Activated CD8-positive, alpha-beta memory T cell treated with anti-CD3 and anti-CD28 coated beads, Interleukin-2, amount 10 ng/mL, durations not matched to agents 7 days and 5 days (primary cell): Measurements from ENCODE around the gene EFNB1. TPM values are rescaled to one million over a fixed set of nuclear protein-coding genes. Genes with fewer than 3 reads are reported as not detected.

Source experiments
- ATAC-seq: fragments of 150-1000 bp; cut with Tn5 transposase; one replicate; pipeline ENCODE4 v1.10.0; 2021; ENCODE audit warnings: moderate library complexity
- CTCF ChIA-PET: fragments of 350-600 bp; sonication (Branson Sonifier 250); formaldehyde crosslinking; loops from one replicate; lab custom pipeline; 2021; ENCODE audit warnings: antibody characterized with exemption; lab: Charles Lee
- DNase-seq: peaks from one replicate; pipeline ENCODE4 v3.0.0-alpha.2; 2020
- H3K27ac Mint-ChIP-seq: one replicate; pipeline ENCODE4 v1.8.0; 2021; ENCODE audit warnings: mild to moderate bottlenecking, mixed read lengths
- H3K27me3 Mint-ChIP-seq: one replicate; pipeline ENCODE4 v1.8.0; 2021; ENCODE audit warnings: mixed read lengths
- H3K36me3 Mint-ChIP-seq: one replicate; pipeline ENCODE4 v1.8.0; 2021; ENCODE audit warnings: mild to moderate bottlenecking, mixed read lengths
- H3K4me1 Mint-ChIP-seq: one replicate; pipeline ENCODE4 v1.8.0; 2021; ENCODE audit warnings: mixed read lengths
- H3K4me3 Mint-ChIP-seq: one replicate; pipeline ENCODE4 v1.8.0; 2021; ENCODE audit warnings: mild to moderate bottlenecking, moderate library complexity, mixed read lengths
- H3K9me3 Mint-ChIP-seq: one replicate; pipeline ENCODE4 v1.8.0; 2022; ENCODE audit warnings: low read depth, mixed read lengths
- total RNA-seq, 2 experiments: library from RNA; stranded (reverse); gene quantifications; one replicate each; pipeline ENCODE4 v1.2.3, GENCODE V29; 2021

The EFNB1 gene
- total RNA-seq, 2 experiments from 2014 or later = 4.2 to 4.3 TPM

GRCh38 chrX:68831405-68832100 is 2.7 kb downstream of the EFNB1 start:
- Mint-ChIP-seq H3K9me3 (no peaks in the 10 kb centered on the region), H3K4me1 (peaks cover 14% of the 10 kb centered on the region), H3K27ac (no peak overlapping the region), H3K27me3 (peaks cover 7% of the 10 kb centered on the region), H3K36me3 (no peaks in the 10 kb centered on the region), H3K4me3 (peak overlapping the region; percentile 18)
- DNase-seq (no peak), ATAC-seq (no peak)
- CTCF ChIA-PET = interaction anchor here (1.2 to 4.7 kb wide), 2 partner anchors 390 to 391 kb away, joined by 5 to 64 read pairs; no protein-coding TSS in a partner anchor

DNA sequence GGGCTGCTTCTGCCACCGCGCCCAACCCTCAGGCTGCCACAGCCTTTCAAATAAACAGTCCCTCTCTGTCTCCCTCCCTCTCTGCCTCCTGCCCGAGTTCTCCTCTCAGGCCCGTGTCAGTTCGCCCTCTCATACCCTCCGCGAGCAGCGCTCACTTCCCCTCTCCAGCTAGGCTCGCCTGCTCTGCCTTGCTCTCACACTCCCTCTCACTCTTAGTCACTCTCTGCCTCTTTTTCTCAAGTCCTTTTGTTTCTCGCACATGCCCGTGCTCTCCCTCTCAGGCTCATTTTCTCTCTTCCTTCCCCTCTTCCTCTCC is 3.2 kb downstream of the EFNB1 start:
- peaks cover 14% of the 10 kb centered on the region for H3K4me1 Mint-ChIP-seq
- H3K4me3 Mint-ChIP-seq = peak overlapping the region; percentile 18
- ATAC-seq = no peak
- H3K27me3 Mint-ChIP-seq = peaks cover 7% of the 10 kb centered on the region
- H3K27ac Mint-ChIP-seq = no peak overlapping the region
- no peaks in the 10 kb centered on the region for H3K9me3 Mint-ChIP-seq
- no peaks in the 10 kb centered on the region for H3K36me3 Mint-ChIP-seq
- DNase-seq = no peak
- CTCF ChIA-PET = interaction anchor here (1.2 kb wide), 1 partner anchor 390 kb away, joined by 5 read pairs; no protein-coding TSS in a partner anchor

- DNase-seq (no peak), ATAC-seq (no peak)
- Mint-ChIP-seq H3K9me3 (no peaks in the 10 kb centered on the region), H3K4me1 (peaks cover 12% of the 10 kb centered on the region), H3K27me3 (peaks cover 7% of the 10 kb centered on the region), H3K4me3 (no peak overlapping the region), H3K27ac (no peak overlapping the region), H3K36me3 (no peaks in the 10 kb centered on the region)
- CTCF ChIA-PET = interaction anchor here (1.2 kb wide), 2 partner anchors 389 to 390 kb away, joined by 4 to 5 read pairs; no protein-coding TSS in a partner anchor
Observed at GRCh38 chrX:68832516-68833447, 4.0 kb downstream of the EFNB1 start.

DNA sequence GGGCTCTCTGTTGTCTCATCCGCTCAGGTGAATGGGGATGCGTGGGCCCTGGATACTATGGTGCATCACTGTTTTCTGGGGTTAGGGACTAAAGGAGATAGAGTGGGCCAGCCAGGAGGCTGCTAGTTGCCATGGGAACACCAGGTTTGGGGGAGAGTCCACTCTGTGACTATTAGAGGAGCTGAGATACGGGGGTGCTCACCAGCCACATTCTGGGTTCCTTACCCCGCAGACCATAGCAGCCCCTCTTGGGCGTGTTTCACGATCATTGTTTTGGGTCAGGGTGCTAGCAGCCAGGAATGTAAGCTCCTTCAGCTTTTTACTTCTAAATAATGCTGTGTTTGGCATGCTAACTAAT is 4.6 kb downstream of the EFNB1 start:
- CTCF ChIA-PET = interaction anchor here (1.2 kb wide), 1 partner anchor 389 kb away, joined by 4 read pairs; no protein-coding TSS in a partner anchor
- Mint-ChIP-seq H3K27me3 (peaks cover 7% of the 10 kb centered on the region), H3K4me3 (no peak overlapping the region), H3K4me1 (peaks cover 10% of the 10 kb centered on the region), H3K9me3 (no peaks in the 10 kb centered on the region), H3K36me3 (no peaks in the 10 kb centered on the region), H3K27ac (no peak overlapping the region)
- DNase-seq = no peak
- ATAC-seq = no peak

DNA sequence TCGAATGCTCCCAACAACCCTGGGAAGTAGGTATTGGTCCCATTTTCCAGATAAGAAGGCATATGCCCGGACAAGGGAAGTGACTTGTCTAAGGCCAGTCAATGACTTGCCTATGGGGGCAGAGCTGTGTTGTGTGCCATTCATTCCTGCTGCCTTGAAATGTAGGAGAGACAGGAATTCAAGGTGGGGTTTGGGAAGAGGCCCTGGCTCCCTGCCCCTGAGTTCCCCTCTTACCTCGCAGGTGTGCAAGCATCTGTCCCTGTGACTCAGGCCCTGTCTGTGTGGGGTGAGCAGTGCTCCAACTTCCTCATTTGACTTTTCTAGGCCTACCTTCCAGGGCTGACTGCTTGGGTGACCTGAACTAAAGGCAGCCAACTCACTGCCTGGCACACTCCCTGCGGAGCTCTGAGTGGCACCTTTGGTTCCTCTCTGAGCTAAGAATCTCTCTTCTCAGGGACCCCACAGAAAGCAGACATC is 5.1 kb downstream of the EFNB1 start:
- no peak overlapping the region for H3K4me3 Mint-ChIP-seq
- DNase-seq (no peak), ATAC-seq (no peak)
- CTCF ChIA-PET = interaction anchor here (1.2 kb wide), 1 partner anchor 389 kb away, joined by 4 read pairs; no protein-coding TSS in a partner anchor
- H3K4me1 Mint-ChIP-seq = peaks cover 7% of the 10 kb centered on the region
- H3K36me3 Mint-ChIP-seq = no peaks in the 10 kb centered on the region
- H3K27ac Mint-ChIP-seq = no peak overlapping the region
- H3K27me3 Mint-ChIP-seq = peaks cover 7% of the 10 kb centered on the region
- no peaks in the 10 kb centered on the region for H3K9me3 Mint-ChIP-seq

DNA sequence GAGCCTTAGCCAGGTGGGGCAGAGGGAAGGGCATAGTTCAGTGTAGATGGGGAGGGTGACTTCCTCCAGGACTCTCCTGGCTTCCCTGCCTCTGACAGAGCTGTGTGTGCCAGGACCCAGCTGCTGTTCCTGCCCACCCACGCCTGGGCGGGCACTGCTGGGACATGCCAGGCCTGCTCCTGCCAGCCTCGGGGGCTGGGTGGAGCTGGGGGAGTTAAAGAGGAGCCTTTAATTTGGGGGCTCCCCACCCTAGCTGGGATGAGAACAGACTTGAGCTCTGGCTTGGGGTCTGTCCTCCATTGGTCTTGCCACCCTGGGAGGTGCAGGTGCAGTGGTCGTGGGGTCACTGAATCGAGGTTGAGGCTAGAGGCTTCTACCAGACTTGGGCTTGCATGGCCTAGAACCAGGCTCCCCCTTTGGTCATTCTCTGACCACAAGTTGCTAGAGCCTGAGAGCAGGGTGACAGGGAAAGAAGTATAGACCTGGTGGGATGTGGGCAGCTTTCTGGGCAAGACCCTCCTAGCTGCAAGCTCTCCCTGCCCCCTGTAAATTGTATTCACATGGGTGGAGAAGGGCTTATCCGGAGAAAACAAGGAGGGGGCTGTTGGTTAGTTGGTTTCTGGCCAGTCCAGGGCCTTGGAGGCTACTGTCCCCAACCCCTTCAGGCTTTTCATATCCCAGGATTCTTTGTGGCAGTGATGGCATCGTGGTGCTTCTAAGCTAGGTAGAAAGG is 5.7 kb downstream of the EFNB1 start:
- Mint-ChIP-seq H3K9me3 (no peaks in the 10 kb centered on the region), H3K27ac (no peak overlapping the region), H3K36me3 (no peaks in the 10 kb centered on the region), H3K27me3 (peaks cover 7% of the 10 kb centered on the region), H3K4me3 (no peak overlapping the region), H3K4me1 (peaks cover 7% of the 10 kb centered on the region)
- CTCF ChIA-PET = interaction anchor here (1.2 kb wide), 1 partner anchor 388 kb away, joined by 4 read pairs; no protein-coding TSS in a partner anchor
- ATAC-seq = no peak
- DNase-seq = no peak

- CTCF ChIA-PET = no interaction called here
- Mint-ChIP-seq H3K27me3 (peaks cover 4% of the 10 kb centered on the region), H3K9me3 (no peaks in the 10 kb centered on the region), H3K4me3 (no peak overlapping the region), H3K27ac (no peak overlapping the region), H3K36me3 (no peaks in the 10 kb centered on the region), H3K4me1 (peaks cover 7% of the 10 kb centered on the region)
- DNase-seq (no peak), ATAC-seq (no peak)
Observed at GRCh38 chrX:68835104-68835442, 6.3 kb downstream of the EFNB1 start.

DNA sequence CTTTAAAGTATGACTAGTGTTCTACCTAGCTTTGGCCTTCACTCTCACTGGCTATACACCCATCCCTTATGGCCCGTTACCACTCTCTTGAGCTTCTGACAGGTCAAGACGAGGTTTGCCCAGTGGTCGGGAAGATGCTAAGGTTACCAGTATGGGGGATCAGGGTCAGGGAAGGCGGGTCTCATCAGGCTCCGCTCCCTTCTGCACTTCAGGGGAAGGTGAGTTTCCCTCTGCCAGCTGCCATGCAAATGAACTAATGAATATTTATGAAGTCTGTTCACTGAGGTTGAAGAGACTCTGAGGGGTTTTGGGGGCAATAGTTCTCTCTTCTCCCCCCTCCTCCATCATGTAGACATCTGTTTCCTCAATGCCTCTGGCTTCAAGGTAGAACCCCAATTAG is 6.6 kb downstream of the EFNB1 start:
- H3K36me3 Mint-ChIP-seq = no peaks in the 10 kb centered on the region
- CTCF ChIA-PET = no interaction called here
- peaks cover under 1% of the 10 kb centered on the region for H3K27me3 Mint-ChIP-seq
- DNase-seq = no peak
- ATAC-seq = no peak
- H3K27ac Mint-ChIP-seq = no peak overlapping the region
- peaks cover 7% of the 10 kb centered on the region for H3K4me1 Mint-ChIP-seq
- no peaks in the 10 kb centered on the region for H3K9me3 Mint-ChIP-seq
- no peak overlapping the region for H3K4me3 Mint-ChIP-seq

- DNase-seq = no peak
- H3K36me3 Mint-ChIP-seq = no peaks in the 10 kb centered on the region
- no peaks in the 10 kb centered on the region for H3K9me3 Mint-ChIP-seq
- H3K27ac Mint-ChIP-seq = no peak overlapping the region
- peaks cover 2% of the 10 kb centered on the region for H3K4me1 Mint-ChIP-seq
- ATAC-seq = no peak
- H3K27me3 Mint-ChIP-seq = no peaks in the 10 kb centered on the region
- CTCF ChIA-PET = interaction anchor here (0.9 kb wide), 1 partner anchor 8 kb away, joined by 3 read pairs; the partner anchor contains the start of gene EFNB1
- no peak overlapping the region for H3K4me3 Mint-ChIP-seq
Observed at GRCh38 chrX:68837119-68837518, 8.3 kb downstream of the EFNB1 start.

GRCh38 chrX:68838571-68838910 is 9.7 kb downstream of the EFNB1 start:
- ATAC-seq (no peak), DNase-seq (no peak)
- H3K27ac Mint-ChIP-seq = no peak overlapping the region
- no peaks in the 10 kb centered on the region for H3K9me3 Mint-ChIP-seq
- CTCF ChIA-PET = interaction anchor here (1.0 kb wide), 1 partner anchor 10 kb away, joined by 4 read pairs; the partner anchor contains the start of gene EFNB1
- no peaks in the 10 kb centered on the region for H3K36me3 Mint-ChIP-seq
- no peaks in the 10 kb centered on the region for H3K4me1 Mint-ChIP-seq
- no peak overlapping the region for H3K4me3 Mint-ChIP-seq
- H3K27me3 Mint-ChIP-seq = no peaks in the 10 kb centered on the region

DNA sequence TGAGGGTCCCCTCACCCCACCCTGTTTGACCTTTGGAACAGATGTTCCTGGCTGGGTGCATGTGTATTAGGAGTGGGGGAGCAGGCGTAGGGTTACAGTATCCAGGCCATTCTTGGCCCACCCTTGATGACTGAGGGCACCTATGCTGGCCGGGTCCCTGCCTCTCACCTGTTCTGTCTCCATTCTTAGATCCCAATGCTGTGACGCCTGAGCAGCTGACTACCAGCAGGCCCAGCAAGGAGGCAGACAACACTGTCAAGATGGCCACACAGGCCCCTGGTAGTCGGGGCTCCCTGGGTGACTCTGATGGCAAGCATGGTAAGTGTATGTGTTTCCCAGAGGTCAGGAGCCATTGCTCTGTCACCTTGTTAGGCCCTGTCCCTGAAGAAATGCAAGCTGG is 10.9 kb downstream of the EFNB1 start:
- H3K4me3 Mint-ChIP-seq = no peak overlapping the region
- CTCF ChIA-PET = no interaction called here
- ATAC-seq (no peak), DNase-seq (no peak)
- H3K9me3 Mint-ChIP-seq = no peaks in the 10 kb centered on the region
- H3K36me3 Mint-ChIP-seq = no peaks in the 10 kb centered on the region
- H3K27ac Mint-ChIP-seq = no peak overlapping the region
- H3K27me3 Mint-ChIP-seq = no peaks in the 10 kb centered on the region
- no peaks in the 10 kb centered on the region for H3K4me1 Mint-ChIP-seq

DNA sequence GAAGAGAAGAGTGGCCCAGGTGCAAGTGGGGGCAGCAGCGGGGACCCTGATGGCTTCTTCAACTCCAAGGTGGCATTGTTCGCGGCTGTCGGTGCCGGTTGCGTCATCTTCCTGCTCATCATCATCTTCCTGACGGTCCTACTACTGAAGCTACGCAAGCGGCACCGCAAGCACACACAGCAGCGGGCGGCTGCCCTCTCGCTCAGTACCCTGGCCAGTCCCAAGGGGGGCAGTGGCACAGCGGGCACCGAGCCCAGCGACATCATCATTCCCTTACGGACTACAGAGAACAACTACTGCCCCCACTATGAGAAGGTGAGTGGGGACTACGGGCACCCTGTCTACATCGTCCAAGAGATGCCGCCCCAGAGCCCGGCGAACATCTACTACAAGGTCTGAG is 11.4 kb downstream of the EFNB1 start:
- H3K4me1 Mint-ChIP-seq = no peaks in the 10 kb centered on the region
- no peak for DNase-seq
- no peaks in the 10 kb centered on the region for H3K27me3 Mint-ChIP-seq
- no peak for ATAC-seq
- no peak overlapping the region for H3K27ac Mint-ChIP-seq
- no peak overlapping the region for H3K4me3 Mint-ChIP-seq
- H3K9me3 Mint-ChIP-seq = no peaks in the 10 kb centered on the region
- H3K36me3 Mint-ChIP-seq = no peaks in the 10 kb centered on the region
- CTCF ChIA-PET = no interaction called here
